ENCODE results near the gene DDAH2. TPM values are rescaled to one million over a fixed set of nuclear protein-coding genes. Genes with fewer than 3 reads are reported as not detected.

Gene DDAH2
- total RNA-seq, 1 donor from 2014 or later: 72.4 TPM

GRCh38 chr6:31736021-31736767 is 7.1 kb upstream of the DDAH2 start, which contains the start of gene CLIC1:
Gene CLIC1 (minus strand): TSS chr6:31736530. CDS start chr6:31736300, 230 bp downstream.
- FAIRE-seq (no peak), DNase-seq (ENCODE audit: low read depth) (peak; percentile 59)
- Histone ChIP-seq H3K4me1 (ENCODE audit: insufficient read depth, low read length) (peaks cover 42% of the 10 kb centered on the region), H3K4me2 (ENCODE audit: low read length) (peak within 1 kb of the TSS; percentile 93), H3K79me2 (ENCODE audit: insufficient read depth, low read length) (peaks cover 51% of the 10 kb centered on the region), H3K9me3 (ENCODE audit: insufficient read depth, low read depth, low read length) (no peaks in the 10 kb centered on the region), H3K36me3 (ENCODE audit: insufficient read depth, low read length) (peaks cover 27% of the 10 kb centered on the region), H3K27me3 (ENCODE audit: insufficient read depth, low read length) (no peaks in the 10 kb centered on the region), H3K9ac (ENCODE audit: low read length) (peak within 1 kb of the TSS; percentile 90), H2AFZ (ENCODE audit: low read depth, low read length) (peak within 1 kb of the TSS; percentile 49), H3K27ac (ENCODE audit: low read depth, low read length) (peak within 1 kb of the TSS; percentile 81), H4K20me1 (ENCODE audit: insufficient read depth, low read length) (peaks cover 38% of the 10 kb centered on the region), H3K4me3 (ENCODE audit: insufficient read depth, low read depth, low read length) (peak within 1 kb of the TSS; percentile 88)
- Mint-ChIP-seq H3K9me3 (ENCODE audit: unreplicated experiment) (no peaks in the 10 kb centered on the region), H3K4me1 (ENCODE audit: low read depth, unreplicated experiment) (peaks cover 42% of the 10 kb centered on the region), H3K27me3 (ENCODE audit: low read depth, unreplicated experiment) (no peaks in the 10 kb centered on the region), H3K4me3 (ENCODE audit: unreplicated experiment) (peak within 1 kb of the TSS; percentile 99), H3K36me3 (ENCODE audit: low read depth, unreplicated experiment) (peaks cover 16% of the 10 kb centered on the region), H3K27ac (ENCODE audit: unreplicated experiment) (peak within 1 kb of the TSS; percentile 99)
- TF ChIP-seq CTCF (IDR thresholded peaks at IDR 0.05; ENCODE audit: insufficient read depth, low read depth, low read length) (no peak), EZH2 (IDR thresholded peaks at IDR 0.05; ENCODE audit: insufficient read depth, low read length) (no peak)

GRCh38 chr6:31734821-31735406 is 5.8 kb upstream of the DDAH2 start:
- peak overlapping the region; percentile 93 for H3K4me2 ChIP-seq (ENCODE audit: low read length)
- no peak overlapping the region for H2AFZ ChIP-seq (ENCODE audit: low read depth, low read length)
- no peak for TF ChIP-seq CTCF (IDR thresholded peaks at IDR 0.05; ENCODE audit: insufficient read depth, low read depth, low read length)
- TF ChIP-seq EZH2 (IDR thresholded peaks at IDR 0.05; ENCODE audit: insufficient read depth, low read length): no peak
- H3K9me3 ChIP-seq (ENCODE audit: insufficient read depth, low read depth, low read length): no peaks in the 10 kb centered on the region
- no peaks in the 10 kb centered on the region for H3K27me3 ChIP-seq (ENCODE audit: insufficient read depth, low read length)
- peaks cover 51% of the 10 kb centered on the region for H3K4me1 Mint-ChIP-seq (ENCODE audit: low read depth, unreplicated experiment)
- no peaks in the 10 kb centered on the region for H3K9me3 Mint-ChIP-seq (ENCODE audit: unreplicated experiment)
- peak overlapping the region; percentile 81 for H3K27ac ChIP-seq (ENCODE audit: low read depth, low read length)
- H3K79me2 ChIP-seq (ENCODE audit: insufficient read depth, low read length): peaks cover 46% of the 10 kb centered on the region
- H3K36me3 ChIP-seq (ENCODE audit: insufficient read depth, low read length): peaks cover 32% of the 10 kb centered on the region
- peak overlapping the region; percentile 99 for H3K4me3 Mint-ChIP-seq (ENCODE audit: unreplicated experiment)
- H3K9ac ChIP-seq (ENCODE audit: low read length): peak overlapping the region; percentile 90
- peaks cover 16% of the 10 kb centered on the region for H3K36me3 Mint-ChIP-seq (ENCODE audit: low read depth, unreplicated experiment)
- FAIRE-seq: no peak
- peak; percentile 55 for DNase-seq (ENCODE audit: low read depth)
- H3K27me3 Mint-ChIP-seq (ENCODE audit: low read depth, unreplicated experiment): no peaks in the 10 kb centered on the region
- peaks cover 44% of the 10 kb centered on the region for H4K20me1 ChIP-seq (ENCODE audit: insufficient read depth, low read length)
- peaks cover 49% of the 10 kb centered on the region for H3K4me1 ChIP-seq (ENCODE audit: insufficient read depth, low read length)
- peak overlapping the region; percentile 99 for H3K27ac Mint-ChIP-seq (ENCODE audit: unreplicated experiment)
- peak overlapping the region; percentile 88 for H3K4me3 ChIP-seq (ENCODE audit: insufficient read depth, low read depth, low read length)
